Inferior parietal cortex (tissue), 1 donor: Measurements from ENCODE around the gene NID1.

Source experiments
- DNase-seq: peaks from one replicate; pipeline ENCODE4 v3.0.0-alpha.2; 2016; ENCODE audit errors: extremely low spot score

The NID1 gene

DNA sequence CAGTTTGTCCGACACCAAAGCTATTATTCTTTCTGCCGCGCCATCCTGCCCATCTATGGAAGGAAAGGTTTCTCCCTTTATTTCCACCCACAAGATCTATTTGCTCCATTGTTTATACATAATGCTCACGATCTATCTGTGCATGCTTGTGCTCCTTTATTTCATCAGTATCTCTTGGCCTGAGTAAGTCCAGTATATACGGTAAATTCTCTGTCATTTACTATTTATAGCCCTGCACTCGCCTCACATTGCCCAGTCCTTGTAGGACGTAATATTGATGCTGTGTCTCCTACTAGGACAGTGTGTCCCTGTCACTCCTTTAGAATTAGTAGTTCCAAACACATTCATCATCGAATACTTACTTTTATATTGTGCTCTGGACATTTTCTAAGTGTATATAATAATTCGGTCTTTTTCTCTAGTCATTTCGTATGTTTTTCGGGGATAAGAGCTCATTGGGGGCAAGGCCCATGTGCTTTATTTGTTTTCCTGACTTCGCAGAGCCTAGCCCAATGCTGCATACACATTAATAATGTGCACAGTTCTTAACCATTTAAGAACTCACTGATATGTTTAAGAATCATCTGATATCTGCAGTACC lies 3.1 kb upstream of the NID1 start:
- DNase-seq = no peak

DNA sequence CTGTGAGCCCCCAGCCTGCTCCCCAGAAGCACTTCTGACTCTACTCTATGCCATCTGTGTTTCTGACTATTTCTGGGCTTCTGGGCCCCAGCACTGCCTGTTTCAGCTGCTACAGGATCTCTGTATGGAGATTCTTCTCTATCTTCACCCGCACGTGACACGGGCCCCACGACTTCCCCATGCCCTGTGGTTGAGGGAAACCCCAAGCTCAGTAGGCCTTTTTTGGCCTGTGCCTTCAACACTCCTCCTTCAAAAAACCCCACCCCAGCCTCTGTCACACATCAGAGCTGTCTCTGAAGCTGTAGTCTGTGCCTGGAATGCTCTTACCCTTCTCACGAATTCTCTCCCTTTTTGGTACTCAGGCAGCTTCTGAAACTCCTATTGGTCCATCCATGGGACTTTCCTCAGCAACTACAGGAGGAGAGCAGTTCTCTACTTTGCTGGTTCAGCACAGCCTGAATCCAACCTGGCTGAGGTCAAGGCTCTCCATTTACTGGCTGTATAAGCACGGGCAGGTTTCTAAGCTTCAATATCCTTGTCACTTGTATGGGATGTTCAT lies 2.0 kb upstream of the NID1 start:
- no peak for DNase-seq

DNA sequence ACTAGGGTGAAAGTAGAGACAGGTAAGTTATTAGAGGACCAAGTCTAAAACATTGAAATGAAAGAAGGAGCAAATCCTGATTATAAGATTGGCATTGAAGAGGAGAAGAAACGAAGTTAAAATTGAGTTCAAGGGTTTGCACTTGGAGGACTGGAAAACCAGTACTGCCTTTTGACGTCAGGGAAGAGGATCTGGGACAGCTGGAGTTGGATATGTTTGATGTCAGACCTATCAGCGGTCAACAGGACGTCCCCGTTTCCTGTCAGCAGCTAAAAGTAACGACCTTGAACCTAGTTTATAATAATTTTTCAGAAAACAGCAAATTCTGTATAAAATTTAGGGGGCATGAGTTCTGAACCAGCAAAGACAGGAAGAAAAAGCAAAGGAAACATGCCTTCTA lies 1.2 kb upstream of the NID1 start:
- DNase-seq = no peak

DNA sequence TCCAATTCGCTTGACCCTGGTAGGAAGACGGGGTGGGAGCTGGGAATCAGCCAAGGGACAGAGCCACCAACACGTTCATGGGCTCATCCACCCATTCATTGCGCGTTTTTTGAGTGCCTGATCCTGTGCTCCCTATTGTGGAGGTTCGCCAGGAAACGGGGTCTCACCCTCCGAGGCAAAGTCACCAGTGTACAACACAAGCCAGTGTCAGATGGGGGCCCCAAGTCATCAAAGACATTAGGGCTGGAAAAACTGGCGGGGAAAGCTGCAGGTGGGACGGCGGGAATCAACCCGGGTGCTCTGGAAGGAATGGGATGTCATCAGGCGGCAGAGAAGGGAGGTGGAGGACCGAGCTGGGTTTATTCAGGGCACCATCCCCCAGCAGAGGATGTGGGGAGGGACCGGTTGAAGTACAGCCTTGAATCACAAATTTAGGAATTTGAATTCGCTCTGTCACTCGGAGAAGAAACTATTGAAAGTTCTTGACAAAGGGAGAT lies 667 bp upstream of the NID1 start:
- no peak for DNase-seq

DNA sequence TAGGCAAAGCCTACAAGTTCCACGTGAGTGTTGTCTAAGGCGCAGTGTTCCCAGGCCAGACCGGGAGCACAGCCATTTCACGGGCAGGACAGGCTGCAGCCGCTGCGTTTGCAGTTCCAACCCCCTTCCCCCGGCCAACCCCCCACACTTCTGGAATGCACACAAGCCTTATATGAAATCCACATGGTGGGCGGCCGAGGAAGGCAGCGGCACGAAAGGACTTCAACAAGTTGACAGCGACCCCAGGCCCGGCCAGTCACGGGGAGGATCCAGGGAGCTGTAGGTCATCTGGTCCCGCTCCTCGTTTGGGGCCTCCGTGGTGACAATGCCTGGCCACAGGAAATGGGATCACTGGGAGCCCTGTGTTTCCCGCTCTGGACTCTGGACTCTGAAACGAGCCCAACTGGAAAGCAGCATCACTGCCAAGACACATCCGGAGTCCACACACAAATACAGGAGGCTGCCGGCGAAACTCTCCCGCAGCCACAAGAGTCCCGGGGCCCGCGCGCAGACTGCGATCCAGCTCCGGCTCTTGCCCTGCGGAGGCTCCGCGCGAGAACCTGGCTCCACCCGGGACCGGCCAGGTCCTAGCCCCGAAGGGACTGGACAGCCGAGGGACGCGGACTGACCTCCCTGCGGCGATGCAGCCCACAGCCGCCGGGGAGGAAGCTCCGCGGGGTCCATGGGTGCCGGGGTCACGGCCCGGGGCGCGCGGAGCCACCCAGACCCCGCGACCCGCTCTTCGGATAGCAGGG lies 794 bp downstream of the NID1 start:
- DNase-seq = no peak

DNA sequence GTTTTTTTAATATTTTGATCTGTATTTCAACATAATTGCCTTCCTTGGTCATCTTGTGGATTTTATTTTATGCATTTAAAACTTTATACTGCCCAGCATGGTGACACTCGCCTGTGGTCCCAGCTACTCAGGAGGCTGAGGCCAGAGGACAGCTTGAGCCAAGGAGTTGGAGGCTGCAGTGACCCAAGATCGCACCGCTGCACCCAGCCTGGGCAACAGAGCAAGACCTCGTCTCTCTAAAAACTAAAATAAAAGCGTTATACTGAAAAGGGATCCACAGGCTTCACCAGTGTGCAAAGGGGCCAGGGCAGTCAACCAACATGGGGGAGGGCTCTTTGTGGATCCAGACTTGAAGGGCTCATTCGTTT lies 1.4 kb downstream of the NID1 start:
- no peak for DNase-seq

DNA sequence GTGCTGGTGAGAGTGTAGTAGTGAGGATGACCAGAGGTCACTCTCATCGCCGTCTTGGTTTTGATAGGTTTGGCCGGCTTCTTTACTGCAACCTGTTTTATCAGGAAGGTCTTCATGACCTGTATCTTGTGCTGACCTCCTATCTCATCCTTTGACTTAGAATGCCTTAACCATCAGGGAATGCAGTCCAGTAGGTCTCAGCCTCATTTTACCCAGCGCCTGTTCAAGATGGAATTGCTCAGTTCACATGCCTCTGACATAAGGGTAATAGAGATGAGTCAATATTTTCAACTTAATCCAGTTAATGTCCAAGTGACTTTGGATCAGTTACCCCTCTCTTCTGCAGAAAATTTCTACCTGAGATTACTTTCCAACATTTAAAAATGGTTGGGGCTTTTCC lies 4.6 kb downstream of the NID1 start:
- DNase-seq = no peak

DNA sequence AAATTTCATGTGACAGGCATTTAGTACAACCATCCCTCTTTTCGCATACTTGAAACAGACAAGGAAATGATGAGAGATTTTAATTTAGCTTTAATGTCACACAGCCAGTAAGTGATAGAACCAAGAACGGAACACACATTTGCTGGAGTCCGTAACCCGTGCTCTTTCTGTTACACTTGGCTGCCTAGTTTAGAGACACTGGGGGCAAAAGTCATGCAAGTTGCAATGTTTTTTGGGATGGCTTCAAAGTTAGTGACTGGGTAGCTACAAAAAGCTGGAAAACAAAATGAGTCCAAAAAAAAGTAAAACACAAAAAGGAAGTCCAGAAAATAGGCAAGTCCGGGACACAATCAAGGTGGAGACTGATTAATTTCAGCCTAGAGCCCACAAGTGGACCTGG lies 5.9 kb downstream of the NID1 start:
- no peak for DNase-seq

DNA sequence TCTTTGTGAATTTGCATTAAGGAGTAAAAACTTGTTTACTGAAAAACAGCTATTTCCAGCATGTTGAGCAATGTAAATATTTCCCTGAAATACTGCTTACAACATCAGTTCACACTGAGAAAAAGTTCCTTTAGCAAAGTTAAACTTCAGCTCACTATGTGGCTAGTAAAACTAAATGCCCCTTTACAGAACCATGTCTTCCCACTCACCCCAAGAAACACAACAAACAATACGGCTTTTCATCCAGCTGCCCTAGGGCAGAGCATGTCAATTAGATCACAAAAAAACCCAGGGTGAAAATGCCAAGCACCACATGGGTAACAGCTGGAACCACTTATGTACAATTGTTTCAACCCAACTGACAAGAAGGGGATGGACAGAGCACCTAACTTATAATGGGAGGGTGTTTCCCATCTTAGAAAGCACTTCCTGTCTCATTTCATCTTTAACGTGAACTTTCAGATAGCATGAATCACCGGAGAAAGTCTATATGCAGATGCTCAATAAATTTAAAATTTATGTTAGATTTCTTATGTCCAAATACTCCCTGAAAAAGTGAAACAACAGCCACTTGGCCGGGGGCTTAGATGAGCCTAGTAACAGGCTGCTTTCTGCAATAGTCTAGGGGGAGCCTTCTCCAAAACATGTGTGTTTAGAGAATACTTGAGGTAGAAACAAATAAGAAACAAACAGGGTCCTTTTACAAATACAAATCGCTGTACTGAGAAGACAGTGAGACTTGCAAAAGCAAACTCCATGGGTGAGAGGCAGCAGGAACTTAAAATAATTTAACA lies 6.6 kb downstream of the NID1 start:
- DNase-seq = no peak

DNA sequence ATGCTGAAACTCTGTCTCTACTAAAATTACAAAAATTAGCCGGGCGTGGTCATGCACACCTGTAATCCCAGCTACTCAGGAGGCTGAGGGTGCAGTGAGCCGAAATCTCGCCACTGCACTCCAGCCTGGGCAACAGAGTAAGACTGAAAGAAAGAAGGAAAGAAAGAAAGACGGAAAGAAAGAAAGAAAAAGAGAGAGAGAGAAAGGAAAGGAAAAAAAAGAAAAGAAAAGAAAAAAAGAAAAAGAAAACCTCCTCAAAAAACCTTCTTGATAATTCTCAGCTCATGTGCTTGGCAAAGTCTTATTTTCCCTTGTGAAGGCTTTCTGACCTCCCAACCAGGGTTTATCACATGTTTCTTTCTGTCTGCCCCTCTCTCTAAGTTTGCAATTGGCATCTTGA lies 7.3 kb downstream of the NID1 start:
- no peak for DNase-seq

DNA sequence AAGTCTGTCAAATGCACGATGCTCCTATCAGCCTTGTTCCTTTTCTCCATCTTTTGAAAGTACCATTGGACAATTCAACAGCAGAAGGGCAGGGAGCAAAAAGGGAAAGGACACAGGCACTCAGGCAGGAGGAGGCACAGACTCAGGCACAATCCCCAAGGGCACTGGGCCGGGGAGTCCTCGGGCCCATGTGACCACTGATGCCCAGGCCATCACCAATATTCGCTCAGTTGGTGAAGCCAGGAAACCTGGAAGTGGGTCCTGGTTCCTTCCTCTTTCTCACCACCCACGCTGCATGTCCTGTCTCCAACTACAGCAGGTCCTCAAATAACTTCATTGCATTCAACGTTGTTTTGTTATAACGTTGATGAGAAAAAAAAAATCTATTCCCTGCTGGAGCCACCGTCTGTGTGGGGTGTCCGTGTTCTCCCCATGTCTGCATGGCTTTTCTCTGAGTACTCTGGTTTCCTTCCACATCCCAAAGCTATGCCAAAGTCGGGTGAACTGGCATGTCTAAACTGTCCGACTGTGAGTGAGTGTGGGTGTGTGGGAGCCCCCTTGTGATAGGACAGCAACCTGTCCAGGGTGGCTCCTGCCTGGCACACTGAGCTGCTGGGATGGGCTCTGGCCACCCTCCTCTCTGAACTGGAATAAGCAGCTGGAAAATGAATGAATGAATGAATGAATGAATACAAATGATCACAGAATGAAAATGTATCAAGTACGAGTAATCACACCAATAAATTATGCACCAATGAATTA lies 12.5 kb downstream of the NID1 start:
- no peak for DNase-seq

DNA sequence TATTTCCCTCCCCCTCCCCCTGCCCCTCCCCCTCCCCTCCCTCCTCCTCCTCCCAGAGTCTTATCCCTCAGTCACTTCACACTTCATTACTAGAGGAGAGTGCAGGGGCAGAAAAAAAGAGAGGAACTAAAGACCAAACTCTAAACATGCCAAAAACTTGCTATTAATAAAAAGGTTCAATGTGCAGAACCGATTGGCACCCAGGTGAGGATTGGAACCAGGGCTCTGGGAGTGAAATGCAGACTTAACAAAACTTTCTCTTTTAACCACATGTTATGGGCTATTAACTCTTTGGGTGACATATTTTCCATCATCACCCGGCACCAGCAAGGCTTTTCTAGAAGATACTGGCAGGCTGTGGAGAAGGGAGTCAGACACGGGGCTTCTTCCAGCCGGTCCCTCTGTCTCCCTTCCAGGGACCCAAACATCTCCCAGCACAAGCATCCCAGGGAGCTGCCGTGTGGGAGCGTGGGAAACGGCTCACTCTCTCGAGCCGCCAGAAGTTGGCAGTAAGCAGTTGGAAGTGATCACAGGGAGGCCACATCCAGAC lies 13.6 kb downstream of the NID1 start:
- DNase-seq = no peak

DNA sequence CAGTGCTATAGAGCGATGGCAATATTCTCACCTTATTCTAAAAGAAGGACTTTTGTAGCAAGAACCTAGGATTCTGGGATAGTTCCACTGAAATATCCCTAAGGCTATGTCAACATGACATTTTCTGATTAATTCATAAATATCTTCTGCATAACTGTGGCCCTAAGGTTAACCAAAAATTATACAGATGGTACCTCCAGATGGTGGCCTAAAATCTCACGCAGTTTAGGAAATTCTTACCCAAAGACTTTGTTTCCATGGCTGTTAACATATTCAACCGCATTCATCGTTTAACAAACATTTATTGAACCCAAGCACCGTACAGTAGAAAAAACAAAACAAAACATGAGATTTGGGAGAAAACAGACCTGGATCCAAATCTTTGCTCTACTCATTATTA lies 19.1 kb downstream of the NID1 start:
- no peak for DNase-seq

DNA sequence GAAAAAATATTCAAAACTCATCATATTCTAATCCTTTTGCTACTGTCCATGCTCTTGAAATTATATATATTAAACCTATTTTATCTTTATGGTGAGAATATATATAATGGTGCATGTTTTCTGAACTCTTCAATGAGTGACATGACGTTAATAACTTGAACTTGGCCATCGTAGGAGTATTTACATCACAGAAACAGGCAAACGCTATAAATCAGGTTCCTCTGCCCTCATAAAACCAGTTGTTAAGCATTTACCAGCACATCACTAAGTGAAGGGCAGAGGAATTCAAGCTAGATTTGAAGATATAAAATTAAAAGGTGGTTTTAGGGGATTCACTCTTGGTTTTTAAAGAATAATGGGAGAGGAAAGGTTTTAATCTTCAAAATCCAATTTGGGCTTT lies 20.5 kb downstream of the NID1 start:
- no peak for DNase-seq

DNA sequence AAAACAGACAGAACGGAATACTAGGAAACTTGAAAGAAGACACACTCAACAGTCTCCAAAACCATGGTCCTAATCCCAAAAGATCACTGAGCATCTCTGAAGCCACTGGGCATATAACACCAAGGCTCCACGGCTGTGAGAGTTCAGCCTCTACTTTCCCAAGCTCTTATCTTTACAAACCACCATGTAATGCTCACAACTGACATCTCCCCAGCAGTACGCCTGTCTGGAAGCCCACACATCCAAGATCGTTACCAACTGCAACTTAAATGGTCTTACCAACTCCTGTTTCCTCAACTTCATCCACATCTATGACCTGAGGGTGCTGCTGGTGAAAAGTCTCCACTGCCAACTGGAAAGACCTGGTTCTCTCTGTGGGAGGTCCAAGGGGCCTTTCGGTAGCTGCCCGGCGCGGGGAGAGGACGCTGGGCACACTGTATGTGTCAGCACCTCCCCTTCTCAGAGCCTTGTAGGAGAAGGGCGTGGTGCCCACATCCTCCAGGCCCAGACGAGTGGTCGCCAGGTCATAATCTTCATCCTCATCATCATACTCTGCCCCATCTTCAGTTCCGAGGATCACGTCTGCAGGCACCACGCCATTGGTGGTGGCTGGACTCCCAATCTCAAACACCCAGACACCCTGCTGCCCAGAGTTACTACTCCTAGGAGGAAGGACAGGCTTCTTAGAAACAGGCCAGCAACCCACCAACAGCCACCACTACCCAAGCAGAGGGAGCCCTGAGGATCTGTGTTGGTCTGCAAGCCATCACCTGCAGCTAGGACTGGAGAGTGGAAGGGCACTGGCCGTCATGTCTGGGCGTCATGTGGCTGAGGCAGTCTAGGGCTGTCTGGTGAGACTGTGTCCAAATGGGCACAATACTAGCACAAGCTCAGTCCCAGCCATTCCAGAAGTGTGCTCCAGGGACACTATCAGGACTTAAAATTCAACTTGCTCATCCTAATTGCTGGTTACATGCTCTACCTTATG lies 23.0 kb downstream of the NID1 start:
- no peak for DNase-seq

DNA sequence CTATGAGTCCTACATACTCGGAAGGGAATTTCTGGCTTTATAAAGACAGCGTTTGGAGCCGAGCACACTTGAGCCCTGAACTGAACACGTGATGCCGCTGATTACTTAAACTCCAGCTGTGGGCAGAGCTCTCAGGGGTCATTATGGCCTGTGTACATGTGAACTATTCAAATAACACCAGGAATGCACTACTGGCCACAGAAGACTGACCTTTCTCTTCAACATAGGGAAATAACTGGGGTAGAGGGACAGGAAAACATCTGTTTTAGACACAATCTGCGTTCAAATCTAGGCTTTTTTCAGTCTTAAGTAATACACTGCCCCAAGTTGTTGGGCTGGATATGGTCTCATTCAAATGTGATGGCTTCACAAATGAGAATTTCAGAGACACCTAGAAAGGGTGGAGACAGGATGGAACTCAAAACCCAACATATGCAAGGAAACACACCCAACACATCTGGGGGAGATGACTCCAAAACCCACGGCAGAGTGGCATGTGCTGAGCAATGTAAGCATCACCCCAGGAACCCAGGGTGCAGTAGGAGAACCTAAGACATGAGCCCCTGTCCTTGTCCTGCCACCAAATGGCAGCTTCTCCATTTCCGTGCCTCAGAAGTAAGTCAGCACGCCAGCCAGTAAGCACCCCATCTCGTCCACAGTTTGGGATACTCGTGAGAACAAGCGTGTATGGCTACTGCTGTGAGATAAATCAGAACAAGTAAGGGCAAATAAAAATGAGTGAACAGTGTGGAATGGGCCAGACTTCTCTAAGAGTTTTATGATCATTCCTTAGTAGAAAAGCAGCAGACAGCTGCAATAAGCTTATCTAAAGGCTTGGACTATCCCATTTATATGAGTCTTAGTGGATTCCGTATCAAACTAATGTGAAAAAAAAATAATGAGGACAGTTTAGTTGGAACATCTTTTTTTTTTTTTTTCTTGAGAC lies 24.9 kb downstream of the NID1 start:
- DNase-seq = no peak

DNA sequence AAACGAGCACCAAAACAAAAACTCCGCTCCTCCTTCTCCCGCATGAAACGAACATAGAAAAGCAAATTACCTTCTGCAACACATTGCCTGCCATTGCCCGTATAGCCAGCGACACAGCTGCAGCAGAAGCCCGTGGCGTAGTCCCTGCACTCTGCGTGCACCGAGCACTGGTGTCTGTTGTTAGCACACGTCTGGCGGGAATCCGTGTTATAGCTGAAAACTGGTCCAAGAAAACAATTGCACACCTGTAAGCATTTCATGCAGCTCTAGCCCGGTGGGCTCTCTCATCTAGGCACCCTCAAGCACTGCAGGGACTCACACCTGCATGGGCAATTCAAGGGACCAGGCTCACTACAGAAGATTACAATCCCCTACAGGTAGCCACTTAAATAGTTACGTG lies 26.9 kb downstream of the NID1 start:
- DNase-seq = no peak

DNA sequence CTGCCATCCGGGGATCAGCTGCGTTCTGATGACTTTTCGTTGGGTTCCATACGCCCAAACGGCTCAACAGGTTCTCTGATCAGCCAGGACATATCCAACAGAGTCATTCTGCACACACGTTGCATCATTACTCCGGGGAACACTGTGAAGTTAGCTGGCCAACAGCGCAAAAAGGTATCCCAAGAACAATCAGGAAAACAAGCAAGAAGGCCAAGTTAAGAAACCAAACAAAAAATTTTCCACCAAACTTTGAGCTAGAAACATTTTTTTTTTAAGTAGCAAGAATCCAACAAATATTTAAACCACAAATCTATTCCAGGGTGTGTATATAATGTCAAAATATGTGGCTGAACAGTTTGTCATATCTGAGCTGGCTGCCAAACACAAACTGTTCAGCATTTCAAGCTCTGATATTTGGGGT lies 29.2 kb downstream of the NID1 start:
- no peak for DNase-seq

DNA sequence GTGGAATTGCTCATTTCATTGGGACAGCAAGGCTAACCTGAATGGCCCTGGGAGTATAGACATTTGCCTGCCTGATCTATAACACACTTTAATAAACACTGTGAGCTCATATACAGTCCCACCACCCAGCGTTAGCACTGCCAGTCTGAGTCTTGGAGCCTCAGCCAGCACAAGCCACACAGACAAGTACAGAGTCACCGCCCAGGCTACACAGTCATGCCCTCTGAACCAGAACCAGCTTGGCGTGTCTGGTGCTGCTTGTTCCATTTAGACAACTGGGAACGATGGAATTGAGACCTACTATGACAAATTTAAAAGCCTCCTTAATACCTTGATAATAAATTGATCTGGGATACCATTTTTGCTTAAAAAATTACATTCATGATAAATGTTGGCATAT lies 31.6 kb downstream of the NID1 start:
- DNase-seq = no peak
